GM18511 (cell line): Measurements from ENCODE around the gene DNAJC15.

Experiments used
- ATAC-seq: cut with Tn5 transposase; IDR thresholded peaks from one replicate; pipeline ENCODE4 v1.9.1; 2021; ENCODE audit warnings: mild to moderate bottlenecking, moderate library complexity; ENCODE audit not compliant: unreplicated experiment

DNAJC15 gene

DNA sequence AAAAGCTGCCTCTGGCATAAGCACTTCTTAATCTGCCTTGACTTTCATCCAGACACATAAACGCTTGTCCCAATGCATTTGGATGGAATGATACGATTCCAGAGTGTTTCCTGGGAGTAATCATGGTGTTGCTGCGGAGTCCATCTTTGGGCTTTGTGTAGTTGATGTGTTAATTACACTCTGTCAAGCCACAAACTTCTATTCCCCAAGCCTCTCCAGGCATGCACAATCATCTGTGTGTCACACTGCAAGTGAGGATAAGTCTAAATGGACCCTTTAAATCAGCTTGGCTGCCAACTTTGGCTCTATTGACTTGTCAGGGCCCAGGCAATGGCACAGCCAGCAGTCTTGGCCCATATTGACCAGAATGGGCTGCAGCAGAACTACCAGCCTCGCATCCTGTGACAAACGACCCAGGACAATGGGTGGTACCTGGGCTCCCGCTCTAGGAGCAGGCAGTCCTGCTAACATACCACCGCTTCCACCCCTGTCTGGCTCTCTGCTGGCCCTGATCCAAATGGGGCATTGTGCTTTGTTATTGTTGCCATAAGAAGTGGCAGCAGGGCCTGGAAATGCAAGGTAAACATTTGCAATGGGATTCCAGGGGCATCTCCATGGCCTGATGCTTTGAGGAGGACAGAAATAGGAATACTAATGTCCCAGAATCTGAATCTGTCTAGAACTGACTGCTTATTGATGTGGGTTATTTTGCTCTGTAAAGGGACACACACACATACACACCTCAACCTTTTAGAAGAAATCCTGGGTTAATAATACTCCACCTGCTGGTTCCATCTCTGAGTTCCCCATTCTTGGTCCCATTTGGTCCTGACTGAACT, 127.2 kb downstream of the DNAJC15 start:
- ATAC-seq, result no peak

DNA sequence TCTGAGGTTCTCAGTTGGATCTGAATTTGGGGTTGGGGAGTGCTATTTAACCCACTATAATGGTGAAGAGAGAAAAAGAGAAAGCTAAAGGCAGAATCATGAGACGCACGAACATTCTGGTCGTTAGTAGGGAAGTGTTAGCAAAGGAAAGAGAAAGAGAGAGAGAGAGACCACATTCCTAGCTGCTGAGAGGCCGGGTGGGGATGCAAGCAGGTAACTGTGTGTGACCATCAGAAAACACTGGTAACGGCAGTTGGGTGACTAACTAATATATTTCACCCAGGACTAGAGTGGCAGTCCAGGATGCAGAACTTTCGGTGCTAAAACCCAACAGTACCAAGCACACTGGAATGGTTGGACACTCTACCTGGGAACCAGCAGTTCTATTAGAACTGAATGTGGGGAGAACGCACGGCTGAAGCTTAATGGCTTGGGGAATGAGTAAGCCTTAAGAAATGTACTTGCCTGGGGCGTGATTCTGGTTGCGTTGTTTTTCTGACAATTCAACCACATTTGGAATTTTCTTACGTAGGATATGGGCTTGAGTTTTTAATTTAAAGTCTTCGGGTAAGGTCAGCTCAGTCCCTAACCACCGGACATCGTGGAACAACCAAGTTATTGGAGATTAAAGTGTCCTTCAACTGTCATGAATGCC, 130.2 kb downstream of the DNAJC15 start:
- no peak for ATAC-seq

DNA sequence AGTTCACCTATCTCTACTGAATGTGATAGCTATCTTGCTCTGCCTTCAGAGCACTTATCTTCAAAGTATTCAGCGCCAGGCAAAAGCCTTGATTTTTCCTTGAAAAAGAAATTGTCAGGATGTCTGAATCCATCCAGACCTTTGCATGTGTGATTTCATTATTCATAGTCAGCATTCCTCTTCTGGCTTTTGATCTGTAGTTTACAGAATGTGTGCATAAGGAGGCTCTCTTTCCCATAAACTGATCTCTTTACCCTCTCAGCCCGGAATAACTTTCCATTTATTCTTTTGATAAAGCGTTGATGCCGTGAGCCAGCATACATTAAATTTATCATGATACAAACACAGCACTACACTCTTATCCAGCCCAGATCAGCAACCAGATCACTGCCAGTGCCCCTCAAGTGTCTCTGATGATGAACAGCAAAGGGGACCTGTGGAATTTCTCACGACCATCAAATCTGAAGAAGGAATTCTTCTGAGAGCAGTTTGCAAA, 130.8 kb downstream of the DNAJC15 start:
- ATAC-seq, result no peak

DNA sequence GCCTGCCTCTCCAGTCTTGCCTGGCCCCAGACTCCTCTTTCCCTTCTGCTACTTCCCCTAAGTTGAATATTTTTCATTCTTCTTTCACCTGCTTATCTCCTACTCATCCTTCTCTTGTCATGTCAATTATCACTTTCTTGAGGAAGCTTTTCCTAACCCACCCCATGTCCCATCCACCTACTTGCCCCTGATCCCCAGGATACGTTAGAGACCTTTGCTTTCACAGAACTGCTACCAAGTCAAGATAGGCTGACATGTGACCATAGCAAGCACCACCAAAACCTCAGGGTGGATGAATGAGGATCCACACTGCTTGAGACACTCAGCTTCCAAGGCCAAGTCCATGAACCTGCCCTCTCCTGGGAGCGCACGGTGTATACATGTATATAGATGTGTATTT, 131.5 kb downstream of the DNAJC15 start:
- ATAC-seq, result no peak

DNA sequence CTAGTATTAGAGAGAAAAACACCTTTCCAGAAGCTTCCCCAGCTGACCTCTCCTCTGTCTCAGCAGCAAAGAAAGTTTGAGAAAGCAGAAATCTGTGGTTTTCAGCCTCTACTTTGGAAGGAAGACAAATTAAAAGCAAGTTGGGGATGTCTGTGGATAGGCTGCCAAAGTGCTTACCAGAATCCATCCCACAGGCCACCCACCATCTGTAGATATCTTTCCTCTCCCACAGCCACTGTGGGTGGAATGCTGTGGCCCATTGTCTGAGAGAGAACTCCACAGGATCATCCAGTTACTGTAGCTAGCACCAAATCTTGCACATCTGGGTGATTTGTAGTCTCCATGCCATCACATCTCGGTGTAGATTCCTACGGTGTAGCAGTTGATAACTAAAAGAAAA, 133.5 kb downstream of the DNAJC15 start:
- ATAC-seq, result no peak

DNA sequence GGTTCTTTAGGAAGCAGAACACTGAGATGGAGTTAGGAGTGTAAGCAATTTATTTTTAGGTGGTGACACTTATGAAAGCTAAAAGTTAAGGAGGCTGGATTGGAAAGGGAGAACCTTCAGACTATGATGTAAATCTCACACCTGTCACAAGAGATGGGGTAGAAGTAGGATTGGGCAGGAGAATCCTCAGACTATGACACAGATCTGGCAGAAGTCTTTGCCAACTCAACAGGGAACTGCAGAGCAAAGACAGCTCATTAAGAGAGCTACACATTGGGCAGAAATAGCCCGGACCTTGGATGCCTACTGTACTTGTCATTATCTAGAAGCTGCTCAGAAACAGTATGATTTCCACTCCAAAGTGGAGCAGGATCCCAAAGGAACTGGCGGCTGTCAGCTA, 134.4 kb downstream of the DNAJC15 start:
- ATAC-seq, result no peak

DNA sequence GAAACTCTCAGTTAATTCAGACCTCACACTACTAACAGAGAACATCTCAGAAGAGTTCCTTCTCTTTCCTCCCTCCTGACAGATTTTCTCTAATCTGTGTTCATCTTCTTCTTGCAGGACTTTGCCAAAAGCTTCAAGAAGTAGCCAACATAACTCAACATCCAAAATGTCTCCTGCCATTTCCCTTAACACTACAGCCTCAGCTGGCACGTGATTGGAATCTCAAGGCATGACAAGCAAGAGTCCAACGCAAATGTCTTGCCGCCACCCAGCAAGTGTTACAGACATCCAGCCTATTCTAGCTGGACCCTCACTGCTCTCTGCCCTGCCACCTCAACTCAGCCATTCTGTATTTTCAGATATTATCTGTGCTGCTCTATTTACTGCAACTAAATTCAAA, 135.1 kb downstream of the DNAJC15 start:
- no peak for ATAC-seq

DNA sequence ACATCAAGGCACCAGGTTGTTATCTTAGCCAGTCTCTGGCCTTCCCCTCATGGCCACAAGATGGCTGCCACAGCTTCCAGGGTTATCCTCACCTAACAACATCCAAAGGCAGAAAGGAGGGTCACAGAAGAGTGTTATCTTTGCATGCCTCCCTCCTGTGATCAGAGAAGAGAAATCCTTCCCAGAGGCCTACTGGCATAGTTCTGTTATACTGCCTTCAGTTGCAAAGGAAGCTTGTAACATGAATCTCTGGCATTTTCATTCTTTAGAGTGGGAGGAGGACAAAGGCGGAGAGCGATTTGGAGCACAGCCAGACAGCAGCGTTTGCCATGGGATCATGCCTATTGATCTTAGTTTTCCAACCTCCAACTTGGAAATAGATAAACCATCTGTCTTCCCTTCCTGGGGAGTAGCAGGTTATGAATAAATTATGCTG, 135.7 kb downstream of the DNAJC15 start:
- ATAC-seq, result no peak
